Measurements from ENCODE around the gene YIF1B.
A peak's percentile ranks its signal among the peaks of the same experiment; 100 is the strongest.

YIF1B gene

GRCh38 chr19:38331728-38332127 lies 16.0 kb upstream of the YIF1B start:
- DNase-seq: no peak

GRCh38 chr19:38329651-38330050 lies 13.9 kb upstream of the YIF1B start:
- no peak for DNase-seq

- DNase-seq: no peak
Measured at GRCh38 chr19:38326591-38326990, 10.8 kb upstream of the YIF1B start.

- no peak for DNase-seq
Measured at GRCh38 chr19:38324431-38324830, 8.7 kb upstream of the YIF1B start.

- DNase-seq: no peak
Measured at GRCh38 chr19:38323291-38323690, 7.5 kb upstream of the YIF1B start.

- DNase-seq: no peak
Measured at GRCh38 chr19:38321646-38322196, 6.0 kb upstream of the YIF1B start.

GRCh38 chr19:38320969-38321339 lies 5.2 kb upstream of the YIF1B start:
- no peak for DNase-seq

GRCh38 chr19:38319421-38320258 lies 3.9 kb upstream of the YIF1B start, which contains the start of gene KCNK6:
Gene KCNK6 (plus strand): TSS chr19:38319845. CDS start chr19:38319951, 106 bp downstream.
- DNase-seq: peak; percentile 64

GRCh38 chr19:38318660-38319059 lies 2.9 kb upstream of the YIF1B start:
- no peak for DNase-seq

GRCh38 chr19:38317104-38317612 lies 1.4 kb upstream of the YIF1B start:
- DNase-seq: no peak

- DNase-seq: no peak
Measured at GRCh38 chr19:38316477-38317067, 825 bp upstream of the YIF1B start.

GRCh38 chr19:38310986-38311385 lies 4.8 kb downstream of the YIF1B start:
- DNase-seq: no peak

- no peak for DNase-seq
Measured at GRCh38 chr19:38310279-38310670, 5.5 kb downstream of the YIF1B start.

- no peak for DNase-seq
Measured at GRCh38 chr19:38309615-38310278, 6.0 kb downstream of the YIF1B start.

GRCh38 chr19:38308926-38309614 lies 6.7 kb downstream of the YIF1B start:
- DNase-seq: no peak

- no peak for DNase-seq
Measured at GRCh38 chr19:38308006-38308766, 7.6 kb downstream of the YIF1B start.

- no peak for DNase-seq
Measured at GRCh38 chr19:38307597-38307996, 8.2 kb downstream of the YIF1B start.

- no peak for DNase-seq
Measured at GRCh38 chr19:38307076-38307475, 8.7 kb downstream of the YIF1B start.

- DNase-seq: no peak
Measured at GRCh38 chr19:38306236-38306635, 9.5 kb downstream of the YIF1B start.

GRCh38 chr19:38304866-38305429 lies 10.8 kb downstream of the YIF1B start:
- DNase-seq: peak; percentile 97

- no peak for DNase-seq
Measured at GRCh38 chr19:38304352-38304865, 11.3 kb downstream of the YIF1B start.

Measured in NCI-H69 (cell line).